Transverse colon (tissue), 4 donors: Measurements from ENCODE around the gene PLCG2.
"Not testable (repeated sequence)": the region's sequence is repeated elsewhere in the genome, so short reads cannot be mapped to it uniquely, and the experiment has no call there.

Experiments used
- POLR2AphosphoS5 ChIP-seq, 3 donors: sonication (generic); formaldehyde crosslinking; IDR thresholded peaks; one replicate each; pipeline ENCODE4 v1.6.1; 2016; ENCODE audit warnings: antibody characterized with exemption in 3 of 3
- TF ChIP-seq, protein P1 (sequence below), 5 experiments: fragments of 200-600 bp in 3 of 5; fragments of 450-650 bp in 2 of 5; sonication (generic) in 3 of 5; IDR thresholded peaks; 1 replicate in 2 of 5; 2 replicates in 3 of 5; pipeline ENCODE4 v1.5.1; 2016 to 2017; ENCODE audit warnings: antibody characterized with exemption in 5 of 5, inconsistent platforms in 3 of 5, mild to moderate bottlenecking in 2 of 5, moderate library complexity in 1 of 5

DNA sequence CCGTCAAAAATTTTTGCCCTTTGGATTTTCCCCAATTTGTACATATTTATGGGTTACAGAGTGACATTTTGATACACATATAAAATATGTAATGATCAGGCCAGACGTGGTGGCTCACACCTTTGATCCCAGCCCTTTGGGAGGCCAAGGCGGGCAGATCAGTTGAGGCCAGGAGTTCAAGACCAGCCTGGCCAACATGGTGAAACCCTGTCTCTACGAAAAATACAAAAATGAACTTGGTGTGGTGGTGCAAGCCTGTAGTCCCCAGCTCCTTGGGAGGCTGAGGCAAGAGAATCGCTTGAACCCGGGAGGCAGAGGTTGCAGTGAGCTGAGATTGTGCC lies 37.7 kb upstream of the PLCG2 start:
- TF ChIP-seq, protein P1, sequence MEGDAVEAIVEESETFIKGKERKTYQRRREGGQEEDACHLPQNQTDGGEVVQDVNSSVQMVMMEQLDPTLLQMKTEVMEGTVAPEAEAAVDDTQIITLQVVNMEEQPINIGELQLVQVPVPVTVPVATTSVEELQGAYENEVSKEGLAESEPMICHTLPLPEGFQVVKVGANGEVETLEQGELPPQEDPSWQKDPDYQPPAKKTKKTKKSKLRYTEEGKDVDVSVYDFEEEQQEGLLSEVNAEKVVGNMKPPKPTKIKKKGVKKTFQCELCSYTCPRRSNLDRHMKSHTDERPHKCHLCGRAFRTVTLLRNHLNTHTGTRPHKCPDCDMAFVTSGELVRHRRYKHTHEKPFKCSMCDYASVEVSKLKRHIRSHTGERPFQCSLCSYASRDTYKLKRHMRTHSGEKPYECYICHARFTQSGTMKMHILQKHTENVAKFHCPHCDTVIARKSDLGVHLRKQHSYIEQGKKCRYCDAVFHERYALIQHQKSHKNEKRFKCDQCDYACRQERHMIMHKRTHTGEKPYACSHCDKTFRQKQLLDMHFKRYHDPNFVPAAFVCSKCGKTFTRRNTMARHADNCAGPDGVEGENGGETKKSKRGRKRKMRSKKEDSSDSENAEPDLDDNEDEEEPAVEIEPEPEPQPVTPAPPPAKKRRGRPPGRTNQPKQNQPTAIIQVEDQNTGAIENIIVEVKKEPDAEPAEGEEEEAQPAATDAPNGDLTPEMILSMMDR (IDR thresholded peaks at IDR 0.05): not testable (repeated sequence)
- TF ChIP-seq POLR2AphosphoS5 (IDR thresholded peaks at IDR 0.05): not testable (repeated sequence)
